Uterus (tissue), 2 donors: ENCODE results near the gene SOX15.

ENCODE experiments used
- CTCF ChIP-seq, 4 experiments: fragments of 200-600 bp in 2 of 4; fragments of 450-650 bp in 2 of 4; sonication (generic) in 2 of 4; IDR thresholded peaks; one replicate each; pipeline ENCODE4 v1.5.1; 2016 to 2019; ENCODE audit warnings: antibody characterized with exemption in 4 of 4, mild to moderate bottlenecking in 2 of 4, moderate library complexity in 1 of 4
- POLR2A ChIP-seq, 2 donors: fragments of 450-650 bp; IDR thresholded peaks; one replicate each; pipeline ENCODE4 v1.6.1; 2016; ENCODE audit warnings: antibody characterized with exemption in 2 of 2, mild to moderate bottlenecking in 1 of 2, moderate library complexity in 1 of 2

GRCh38 chr17:7614425-7615264, 24.8 kb upstream of the SOX15 start, which contains the start of gene FXR2:
- TF ChIP-seq POLR2A (IDR thresholded peaks at IDR 0.05) (peak; percentile 89 to 95), CTCF (IDR thresholded peaks at IDR 0.05) (peak; percentile 52 to 76 (median 72))
